UCSD-AML1 (cell line): ENCODE data around the gene OLAH.

ENCODE experiments used
- DNase-seq: peaks from one replicate; lab custom pipeline; 2025; ENCODE audit not compliant: unreplicated experiment; lab: John Stamatoyannopoulos, UW

Gene OLAH

DNA sequence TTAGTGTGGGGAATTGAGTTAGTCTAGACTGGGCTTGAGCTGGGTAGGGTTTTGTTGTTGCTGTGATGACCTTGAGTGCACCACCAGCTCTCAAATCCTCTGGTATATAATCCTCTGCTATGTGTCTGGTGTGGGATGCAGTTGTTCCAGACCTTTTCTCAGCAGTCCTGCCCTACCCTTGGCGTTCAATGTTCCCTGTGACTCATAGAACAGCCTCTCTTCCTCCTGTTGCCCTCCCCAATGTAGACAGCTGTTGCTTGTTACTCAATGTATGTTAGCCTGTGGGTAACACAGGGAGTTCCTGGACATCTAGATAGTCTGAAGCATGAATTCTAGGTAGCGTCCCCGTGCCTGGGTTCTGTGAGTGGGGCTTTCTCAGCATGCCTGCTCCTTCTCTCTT is 25.1 kb downstream of the OLAH start:
- no peak for DNase-seq

DNA sequence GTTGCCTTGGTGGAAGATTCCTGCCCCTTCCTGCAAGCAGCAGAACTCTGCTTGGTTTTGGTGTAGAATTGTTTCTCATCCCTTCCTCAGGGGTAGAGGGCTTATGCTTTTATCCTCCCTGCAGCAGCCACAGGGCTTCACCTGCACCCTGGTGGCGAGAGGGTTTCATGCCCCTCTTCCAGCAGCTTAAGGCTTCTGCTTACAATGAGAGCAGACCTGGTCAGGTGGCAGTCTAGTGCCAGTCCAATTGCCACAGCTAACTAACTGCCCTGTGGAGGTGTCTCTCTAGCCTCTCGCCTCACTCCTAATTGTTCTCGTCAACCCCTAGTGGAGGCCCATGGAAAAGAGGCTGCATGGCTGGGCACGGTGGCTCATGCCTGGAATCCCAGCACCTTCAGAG is 25.5 kb downstream of the OLAH start:
- DNase-seq: no peak

DNA sequence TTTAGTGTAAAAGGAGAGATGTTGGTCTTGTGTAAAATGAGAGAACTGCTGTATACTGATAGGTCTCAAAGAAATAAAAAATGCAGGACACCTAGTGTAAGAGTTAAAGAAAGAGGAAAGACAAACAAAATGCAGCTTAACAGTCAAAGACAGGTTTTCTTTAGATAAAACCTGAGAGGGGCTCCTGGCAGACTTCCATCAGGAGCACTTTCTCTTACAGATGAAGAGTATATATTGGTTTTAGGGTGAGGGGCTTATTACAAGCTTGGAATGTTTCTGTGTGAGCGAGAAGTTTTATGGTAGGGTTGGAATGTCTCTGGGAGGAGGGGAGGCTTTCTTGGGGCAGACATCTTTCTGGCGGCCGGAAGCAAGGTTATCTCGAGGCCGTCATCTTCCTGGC is 28.6 kb downstream of the OLAH start:
- DNase-seq: no peak

DNA sequence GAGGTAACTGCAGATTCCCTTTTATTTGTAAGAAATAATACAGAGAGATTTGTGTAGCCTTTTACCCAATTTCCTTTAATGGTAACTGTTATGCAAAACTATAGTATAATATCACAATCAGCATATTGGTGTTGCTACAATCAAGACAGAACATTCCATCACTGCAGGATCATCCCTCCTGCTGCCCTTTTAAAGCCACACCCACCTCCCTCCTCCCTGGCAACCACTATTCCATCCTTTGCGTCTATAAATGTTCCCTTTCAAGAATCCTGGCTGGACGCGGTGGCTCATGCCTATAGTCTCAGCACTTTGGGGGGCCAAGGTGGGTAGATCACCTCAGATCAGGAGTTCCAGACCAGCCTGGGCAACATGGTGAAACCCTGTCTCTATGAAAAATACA is 31.7 kb downstream of the OLAH start:
- DNase-seq: no peak

DNA sequence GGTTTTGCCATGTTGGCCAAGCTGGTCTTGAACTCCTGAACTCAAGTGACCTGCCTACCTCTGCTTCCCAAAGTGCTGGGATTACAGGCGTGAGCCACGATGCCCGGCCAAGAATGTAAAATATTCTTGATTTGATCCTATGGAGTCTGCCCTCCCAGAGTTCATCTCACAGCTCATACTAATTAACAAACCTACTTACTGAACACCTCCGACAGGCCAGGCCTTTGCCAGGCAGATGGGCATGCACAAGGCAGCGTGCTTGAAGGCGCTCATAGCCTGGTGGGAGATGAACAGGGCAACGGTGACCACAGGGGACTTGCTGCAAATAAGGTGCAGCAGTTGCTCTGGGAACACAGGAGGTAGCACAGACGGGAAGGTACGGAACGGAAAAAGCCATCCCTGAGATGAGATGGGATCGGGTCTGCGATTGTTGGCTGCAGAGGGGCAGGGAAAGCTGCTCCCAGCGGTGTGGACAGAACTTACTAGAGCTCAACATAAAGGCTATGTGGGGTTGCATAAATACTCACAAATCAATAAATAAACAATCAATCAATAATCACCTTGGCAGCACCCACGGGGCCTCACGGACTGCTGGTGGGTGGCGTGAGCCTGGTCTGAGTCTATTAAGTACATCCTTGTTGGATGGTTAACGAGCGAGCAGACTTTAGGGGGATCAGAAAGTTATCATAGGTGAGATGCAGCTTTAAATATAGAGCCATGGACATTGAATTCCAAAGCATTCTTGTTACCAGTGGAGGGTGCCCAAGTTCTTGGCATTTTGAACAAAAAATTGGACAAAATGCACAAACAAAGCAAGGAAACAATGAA is 40.1 kb downstream of the OLAH start:
- DNase-seq: no peak

DNA sequence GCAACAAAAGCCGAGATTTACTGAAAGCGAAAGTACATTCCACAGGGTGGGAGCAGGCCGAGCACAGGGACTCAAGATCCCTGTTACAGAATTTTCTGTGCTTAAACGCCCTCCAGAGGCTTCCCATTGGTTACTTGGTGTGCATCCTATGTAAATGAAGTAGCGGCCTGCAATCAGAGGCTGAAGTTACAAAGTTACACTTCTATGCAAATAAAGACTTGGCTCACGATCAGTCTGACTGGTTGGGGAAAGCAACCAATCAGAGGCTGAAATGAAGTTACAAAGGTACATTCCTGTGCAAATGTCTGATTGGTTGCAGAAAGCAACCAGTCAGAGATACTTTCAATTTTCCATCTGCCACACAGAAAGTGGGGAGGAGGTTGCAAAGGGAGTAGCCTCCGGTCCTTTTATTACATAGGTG is 40.8 kb downstream of the OLAH start:
- DNase-seq: no peak

DNA sequence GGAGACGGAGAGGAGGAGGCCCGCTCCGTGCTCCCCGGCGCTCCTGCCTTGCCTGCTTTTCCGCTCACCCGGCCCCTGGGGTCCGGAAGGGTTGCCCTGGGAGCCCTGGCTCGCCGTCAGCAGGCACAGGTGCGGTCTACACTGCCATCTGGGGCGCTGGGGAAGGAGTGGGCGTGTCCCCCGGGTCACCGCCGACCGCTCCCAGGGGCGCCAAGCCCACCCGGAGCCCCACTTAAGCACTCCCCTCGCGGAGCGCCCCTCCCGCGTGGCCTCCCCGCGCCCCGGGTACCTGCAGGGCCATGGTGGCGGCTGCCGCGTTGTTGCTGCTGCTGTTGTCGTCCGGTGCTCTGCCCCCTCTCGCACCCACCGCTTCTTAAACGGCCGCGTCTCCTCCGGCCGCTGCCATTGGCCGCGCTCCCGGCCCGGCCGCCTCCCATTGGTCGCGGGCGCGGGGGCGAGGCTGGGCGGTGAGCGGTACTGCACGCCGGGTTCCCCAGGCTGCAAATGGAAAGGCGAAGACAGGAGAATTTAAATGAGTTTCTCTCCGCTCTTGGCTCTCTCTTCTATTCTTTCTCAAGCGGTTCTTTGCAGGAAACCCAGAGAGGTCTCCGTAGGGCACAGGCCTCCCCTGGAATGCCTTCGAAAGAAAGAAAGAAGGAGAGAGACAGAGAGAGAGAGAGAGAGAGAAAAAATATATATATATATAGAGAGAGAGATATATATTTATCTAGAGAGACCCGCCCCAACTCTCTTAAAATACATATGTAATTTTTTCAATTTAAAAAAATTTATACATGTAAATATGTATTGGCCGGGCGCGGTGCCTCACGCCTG is 44.9 kb downstream of the OLAH start, which contains the start of gene ACBD7:
ACBD7 (minus strand) TSS at position 349 of the 834 bp plus-strand sequence; CDS start at position 301, 48 bp downstream.
- peak; percentile 81 for DNase-seq

DNA sequence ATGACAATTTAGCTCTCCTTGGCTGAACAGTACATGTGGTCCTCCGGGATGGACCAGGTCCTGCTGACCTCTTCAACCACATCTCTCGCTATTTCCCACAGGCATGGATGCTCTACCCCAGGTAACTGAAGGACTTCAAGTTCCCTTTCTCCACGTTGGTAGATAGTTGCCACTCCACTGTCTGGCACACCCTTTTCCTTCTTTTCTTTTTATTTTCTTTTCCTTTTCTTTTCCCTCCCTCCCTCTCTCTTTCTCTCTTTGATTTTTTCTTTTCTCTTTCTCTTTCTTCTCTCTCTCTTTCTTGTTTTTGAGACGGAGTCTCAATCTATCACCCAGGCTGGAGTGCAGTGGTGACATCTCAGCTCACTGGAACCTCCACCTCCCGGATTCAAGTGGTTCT is 47.7 kb downstream of the OLAH start:
- no peak for DNase-seq

DNA sequence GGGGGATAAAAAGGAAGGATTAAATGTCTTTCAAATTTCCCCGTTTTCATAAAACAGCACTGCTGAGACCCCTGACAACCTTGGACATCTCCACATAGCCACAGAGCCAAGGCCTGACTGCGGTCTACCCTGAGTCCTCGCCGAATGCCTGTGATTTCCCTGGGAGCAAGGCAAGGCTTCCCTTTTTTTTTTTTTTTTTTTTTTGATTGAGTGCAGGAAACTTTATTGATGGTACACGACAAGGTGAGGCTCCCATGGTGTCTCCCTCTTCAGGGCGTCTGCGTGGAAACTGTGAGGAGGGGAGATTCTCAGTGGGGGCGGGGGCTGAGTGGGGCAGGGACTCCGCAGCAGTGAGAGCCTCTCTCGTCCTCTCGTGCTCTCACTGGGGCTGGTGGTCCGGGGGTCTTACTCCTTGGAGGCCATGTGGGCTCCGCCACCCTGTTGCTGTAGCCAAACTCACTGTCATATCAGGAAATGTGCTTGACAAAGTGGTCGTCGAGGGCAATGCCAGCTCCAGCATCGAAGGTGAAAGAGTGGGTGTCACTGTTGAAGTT is 49.2 kb downstream of the OLAH start:
- DNase-seq: no peak

DNA sequence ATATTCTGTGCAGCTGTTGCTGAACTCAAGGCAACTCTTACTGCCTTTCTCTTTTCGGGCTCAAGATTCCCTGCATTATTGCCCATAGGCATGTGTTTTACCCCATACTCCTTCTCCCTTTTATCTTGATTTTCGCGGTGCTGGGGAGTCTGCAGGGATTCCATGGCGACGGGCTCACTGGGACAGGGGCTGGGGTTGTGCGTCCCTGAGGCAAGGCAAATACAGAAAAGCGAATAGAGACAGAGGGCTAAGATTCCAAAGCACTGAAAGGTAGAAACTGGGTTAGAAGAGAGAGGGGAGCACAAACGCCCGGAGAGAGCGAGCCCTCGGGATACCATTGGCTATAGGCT is 52.9 kb downstream of the OLAH start:
- DNase-seq: no peak

DNA sequence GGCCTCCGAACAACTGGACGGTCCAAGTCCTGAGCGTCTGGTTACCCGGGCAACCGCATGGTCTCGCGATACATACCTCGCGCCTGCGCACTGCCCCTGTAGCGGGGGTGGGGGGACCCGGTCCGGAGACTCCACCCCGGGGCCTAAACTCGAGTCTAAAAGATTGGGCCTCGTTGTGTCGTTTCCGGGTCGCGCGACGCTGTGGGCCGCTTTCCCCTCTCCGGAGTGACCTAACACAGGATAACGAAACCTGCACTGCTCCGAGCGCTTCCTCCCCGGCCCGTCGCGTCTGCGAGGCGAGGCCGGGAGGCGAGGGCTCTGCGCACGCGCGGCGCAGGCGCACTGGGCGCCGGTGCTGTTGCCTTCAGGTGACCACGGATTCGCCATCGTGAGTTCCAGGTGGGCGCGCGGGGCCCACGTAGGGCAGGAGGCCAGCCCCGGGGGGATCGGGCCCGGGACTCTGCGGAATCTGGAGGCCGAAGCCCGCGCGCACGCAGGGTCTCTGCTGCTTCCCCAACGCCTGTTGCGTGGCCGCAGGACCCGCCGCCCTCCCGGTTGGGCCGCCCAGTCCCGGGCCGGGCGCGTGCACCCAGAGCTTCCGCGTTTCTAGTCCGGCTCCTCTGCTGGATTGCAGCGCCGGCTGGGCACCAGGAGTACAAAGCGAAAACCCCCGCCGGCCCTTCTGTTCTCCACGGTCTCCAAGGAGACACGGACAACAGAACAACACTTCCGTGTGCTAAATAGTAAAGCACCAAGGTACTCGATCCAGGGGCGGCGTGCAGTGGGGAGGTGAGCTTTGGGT is 53.5 kb downstream of the OLAH start, which contains the start of gene RPP38:
RPP38 (plus strand) TSS at position 345 of the 802 bp plus-strand sequence. CDS start 5,960 bp downstream, outside the sequence.
- DNase-seq: peak; percentile 95

DNA sequence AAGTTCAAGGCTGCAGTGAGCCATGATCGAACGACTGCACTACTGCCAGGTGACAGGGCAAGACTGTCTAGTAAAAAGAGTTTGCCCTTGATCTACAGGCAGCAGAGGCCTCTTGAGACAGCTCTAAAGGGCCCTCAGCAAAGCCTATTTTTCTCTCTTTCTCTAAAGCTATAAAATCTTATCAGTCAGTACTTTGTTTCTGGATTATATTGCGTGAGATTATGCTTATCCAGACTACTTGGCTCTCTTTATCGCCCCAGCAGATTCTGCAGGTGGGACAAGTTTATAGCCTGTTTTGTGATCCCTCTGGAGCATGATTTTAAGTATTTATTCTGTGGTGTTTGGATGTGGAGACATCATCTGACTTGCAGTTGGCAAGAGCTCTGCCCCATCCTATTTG is 56.1 kb downstream of the OLAH start:
- DNase-seq: no peak

DNA sequence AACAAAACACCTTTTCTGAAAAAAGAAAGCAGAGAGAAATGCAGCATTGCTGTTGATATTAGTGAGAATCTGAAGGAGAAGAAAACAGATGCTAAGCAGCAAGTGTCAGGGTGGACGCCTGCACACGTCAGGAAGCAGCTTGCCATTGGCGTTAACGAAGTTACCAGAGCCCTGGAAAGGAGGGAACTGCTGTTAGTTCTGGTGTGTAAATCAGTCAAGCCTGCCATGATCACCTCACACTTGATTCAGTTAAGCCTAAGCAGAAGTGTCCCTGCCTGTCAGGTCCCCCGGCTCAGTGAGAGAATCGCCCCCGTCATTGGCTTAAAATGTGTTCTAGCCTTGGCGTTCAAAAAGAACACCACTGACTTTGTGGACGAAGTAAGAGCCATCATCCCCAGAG is 59.8 kb downstream of the OLAH start:
- no peak for DNase-seq

DNA sequence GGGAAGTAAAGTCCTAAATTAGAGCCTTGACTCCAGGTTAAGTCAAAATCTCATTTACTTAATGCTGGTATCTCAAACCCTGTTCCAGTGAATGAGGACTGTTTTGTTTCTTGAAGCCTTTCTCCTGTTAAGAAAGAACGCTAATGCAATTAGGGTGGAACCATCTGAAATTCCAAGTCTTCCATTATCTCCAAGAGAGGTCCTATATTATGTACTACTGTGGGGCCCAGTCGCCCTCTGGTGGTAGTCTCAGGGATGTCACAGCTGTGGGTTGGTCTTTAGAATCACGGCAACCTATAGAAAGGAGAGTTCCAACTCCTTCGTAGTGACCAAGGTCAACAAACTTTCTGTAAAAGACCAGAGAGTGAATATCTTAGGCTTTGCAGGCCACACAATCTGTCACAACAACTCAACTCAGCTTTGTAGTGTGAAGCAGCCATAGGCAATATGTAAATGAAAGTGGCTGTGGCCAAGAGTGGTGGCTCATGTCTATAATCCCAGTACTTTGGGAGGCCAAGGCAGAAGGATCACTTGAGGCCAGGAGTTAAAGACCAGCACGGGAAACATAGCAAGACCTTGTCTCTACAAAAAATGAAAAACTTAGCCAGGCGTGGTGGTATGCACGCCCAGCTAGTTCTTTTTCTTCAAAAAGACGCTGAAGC is 62.7 kb downstream of the OLAH start:
- DNase-seq: peak; percentile 64

DNA sequence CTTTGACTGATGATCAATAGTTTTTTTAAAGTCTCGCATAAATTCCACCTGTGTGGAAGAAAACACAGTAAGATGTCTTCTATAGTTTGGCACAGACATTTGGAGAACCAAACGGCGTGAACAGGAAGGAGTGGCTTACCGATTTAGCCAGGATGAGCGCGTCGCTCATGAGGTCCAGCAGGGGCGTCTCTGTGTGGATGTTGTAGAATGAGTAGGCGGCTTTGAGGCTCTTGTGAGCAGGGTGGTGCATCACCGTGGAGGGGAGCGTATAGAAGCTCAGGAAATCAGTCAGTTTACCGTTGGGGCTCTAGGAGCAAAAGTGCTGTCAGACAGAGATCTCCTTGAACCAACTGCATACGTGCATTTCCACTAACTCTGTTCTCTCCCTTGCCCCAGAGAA is 68.9 kb downstream of the OLAH start:
- DNase-seq: no peak

DNA sequence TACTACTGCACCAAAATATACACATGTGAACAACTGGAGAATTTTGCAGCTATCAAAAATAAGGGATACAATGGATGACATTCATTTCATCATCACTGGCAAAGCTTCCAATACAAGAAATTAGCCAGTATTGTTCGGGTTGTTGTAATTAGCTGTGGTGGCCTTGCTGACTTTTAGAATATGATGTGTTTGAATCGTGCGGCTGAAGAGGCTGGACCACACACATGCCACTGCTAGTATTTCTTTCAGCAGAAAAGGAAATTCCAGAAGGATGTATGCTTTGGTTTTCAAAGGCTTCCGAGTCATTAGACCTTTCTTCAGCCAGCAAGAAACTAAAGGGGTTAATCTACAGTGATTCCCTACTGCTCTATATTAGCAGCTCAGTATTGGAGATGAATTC is 70.0 kb downstream of the OLAH start:
- DNase-seq: no peak

DNA sequence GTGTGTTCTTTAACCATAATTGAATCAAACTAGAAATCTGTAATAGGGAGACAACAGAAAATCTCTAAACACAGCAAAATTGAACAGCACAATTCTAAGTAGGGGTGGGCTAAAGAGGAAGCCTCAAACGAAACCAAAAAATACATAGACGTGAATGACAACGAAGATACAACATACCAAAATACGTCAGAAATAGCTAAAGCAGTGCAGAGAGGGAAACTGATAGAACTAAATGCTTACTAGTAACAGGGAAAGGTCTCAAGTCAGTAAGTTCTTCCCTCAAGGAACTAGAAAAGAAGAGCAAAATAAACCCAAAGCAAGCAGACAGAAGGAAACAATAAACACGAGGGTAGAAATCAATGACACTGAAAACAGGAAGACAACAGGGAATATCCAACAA is 72.5 kb downstream of the OLAH start:
- DNase-seq: no peak

DNA sequence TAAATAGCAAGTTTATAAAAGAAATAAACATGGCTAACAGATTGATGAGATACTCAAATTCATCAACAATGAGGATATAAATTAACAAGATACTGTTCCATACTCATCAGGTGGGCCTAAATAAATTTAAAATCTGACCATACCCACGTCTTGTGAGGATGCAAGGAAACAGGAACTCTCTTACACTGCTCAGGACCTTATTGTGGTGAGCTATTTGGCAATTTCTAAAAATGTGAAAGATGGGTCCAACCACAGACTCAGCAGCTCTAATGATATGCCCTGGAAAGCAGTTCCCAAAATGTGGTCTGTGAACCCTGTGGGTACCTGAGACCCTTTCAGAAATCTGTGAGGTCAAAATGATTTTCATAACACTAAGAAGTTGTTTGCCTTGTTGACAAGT is 74.9 kb downstream of the OLAH start:
- DNase-seq: no peak

DNA sequence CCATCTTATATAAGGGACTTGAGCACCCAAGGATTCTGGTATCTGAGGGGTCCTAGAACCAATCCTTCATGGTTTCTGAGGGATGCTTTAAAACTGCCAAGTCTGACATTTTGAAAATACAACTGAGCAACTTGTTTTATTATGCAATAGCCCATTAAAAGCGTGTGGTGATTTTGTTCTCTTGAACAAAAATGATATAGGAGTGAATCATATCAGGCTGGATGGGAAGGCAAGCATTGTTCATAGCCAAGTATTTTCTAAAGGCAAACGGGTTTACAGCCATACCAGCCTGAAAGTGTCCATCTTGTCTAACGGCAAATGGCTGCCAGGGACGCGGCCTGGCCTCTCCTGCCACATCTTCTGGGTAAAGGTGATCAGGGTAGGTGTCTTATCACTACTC is 76.8 kb downstream of the OLAH start:
- DNase-seq: no peak

DNA sequence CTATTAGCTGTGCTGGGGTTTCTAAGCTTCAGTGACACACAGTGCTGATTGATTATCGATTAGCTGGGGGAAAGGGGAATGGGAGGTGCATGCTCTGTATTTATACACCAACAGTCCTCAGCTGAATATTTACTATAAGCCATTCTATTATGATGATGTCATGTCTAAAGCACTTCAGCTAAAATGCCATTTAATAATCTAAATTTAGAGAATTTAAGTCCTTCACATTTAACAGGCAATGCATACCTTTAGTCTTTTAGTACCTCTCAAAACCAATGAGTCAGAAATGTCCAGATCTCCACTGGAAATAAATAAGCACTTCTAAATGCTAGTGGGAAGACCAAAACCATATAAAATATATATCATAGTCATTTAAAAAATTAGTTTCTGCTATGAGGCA is 78.0 kb downstream of the OLAH start:
- DNase-seq: no peak
